Vagina (tissue), 2 donors: ENCODE data around the gene DCTN2. TPM values are rescaled to one million over a fixed set of nuclear protein-coding genes. Genes with fewer than 3 reads are reported as not detected.
"Not testable (repeated sequence)": the region's sequence is repeated elsewhere in the genome, so short reads cannot be mapped to it uniquely, and the experiment has no call there.

Experiments used
- DNase-seq, 2 donors: peaks; one replicate each; pipeline ENCODE4 v3.0.0-alpha.2; 2017; ENCODE audit errors: extremely low spot score in 2 of 2
- H3K27ac ChIP-seq: fragments of 200-600 bp; sonication (generic); one replicate; pipeline ENCODE4 v1.5.1; 2019
- H3K27me3 ChIP-seq: fragments of 200-600 bp; sonication (generic); one replicate; pipeline ENCODE4 v1.5.1; 2019
- H3K36me3 ChIP-seq, 2 donors: fragments of 200-600 bp; sonication (generic); one replicate each; pipeline ENCODE4 v1.5.1; 2017 to 2019
- H3K4me1 ChIP-seq: fragments of 200-600 bp; sonication (generic); one replicate; pipeline ENCODE4 v1.5.1; 2019
- H3K4me3 ChIP-seq, 2 donors: fragments of 200-600 bp; sonication (generic); 1 replicate in 1 of 2; 2 replicates in 1 of 2; pipeline ENCODE4 v1.5.1; 2016 to 2019
- H3K9me3 ChIP-seq: fragments of 200-600 bp; sonication (generic); one replicate; pipeline ENCODE4 v1.5.1; 2019
- CTCF ChIP-seq, 3 experiments: fragments of 450-650 bp in 2 of 3; fragments of 200-600 bp in 1 of 3; sonication (generic) in 1 of 3; IDR thresholded peaks; one replicate each; pipeline ENCODE4 v1.5.1; 2017 to 2019; ENCODE audit warnings: antibody characterized with exemption in 3 of 3, mild to moderate bottlenecking in 2 of 3, moderate library complexity in 2 of 3
- POLR2A ChIP-seq, 2 donors: fragments of 450-650 bp; IDR thresholded peaks; one replicate each; pipeline ENCODE4 v1.6.1; 2017; ENCODE audit warnings: antibody characterized with exemption in 2 of 2, mild to moderate bottlenecking in 2 of 2, moderate library complexity in 2 of 2
- POLR2AphosphoS5 ChIP-seq, 2 donors: sonication (generic); formaldehyde crosslinking; IDR thresholded peaks; one replicate each; pipeline ENCODE4 v1.9.0; 2017; ENCODE audit warnings: antibody characterized with exemption in 2 of 2, mild to moderate bottlenecking in 2 of 2, low read depth in 1 of 2; ENCODE audit not compliant: insufficient read depth in 1 of 2
- intact Hi-C: fragments of 100-400 bp; cut with DNase I; formaldehyde crosslinking; loops from one replicate; pipeline ENCODE4 v1.15.1; 2023
- total RNA-seq: library from RNA; depleted of rRNA; stranded (reverse); fragments of >200 nt; gene quantifications from one replicate; pipeline ENCODE4 v1.2.3, GENCODE V29; 2016

DCTN2 gene
- total RNA-seq, 1 donor from 2014 or later = 131 TPM

DNA sequence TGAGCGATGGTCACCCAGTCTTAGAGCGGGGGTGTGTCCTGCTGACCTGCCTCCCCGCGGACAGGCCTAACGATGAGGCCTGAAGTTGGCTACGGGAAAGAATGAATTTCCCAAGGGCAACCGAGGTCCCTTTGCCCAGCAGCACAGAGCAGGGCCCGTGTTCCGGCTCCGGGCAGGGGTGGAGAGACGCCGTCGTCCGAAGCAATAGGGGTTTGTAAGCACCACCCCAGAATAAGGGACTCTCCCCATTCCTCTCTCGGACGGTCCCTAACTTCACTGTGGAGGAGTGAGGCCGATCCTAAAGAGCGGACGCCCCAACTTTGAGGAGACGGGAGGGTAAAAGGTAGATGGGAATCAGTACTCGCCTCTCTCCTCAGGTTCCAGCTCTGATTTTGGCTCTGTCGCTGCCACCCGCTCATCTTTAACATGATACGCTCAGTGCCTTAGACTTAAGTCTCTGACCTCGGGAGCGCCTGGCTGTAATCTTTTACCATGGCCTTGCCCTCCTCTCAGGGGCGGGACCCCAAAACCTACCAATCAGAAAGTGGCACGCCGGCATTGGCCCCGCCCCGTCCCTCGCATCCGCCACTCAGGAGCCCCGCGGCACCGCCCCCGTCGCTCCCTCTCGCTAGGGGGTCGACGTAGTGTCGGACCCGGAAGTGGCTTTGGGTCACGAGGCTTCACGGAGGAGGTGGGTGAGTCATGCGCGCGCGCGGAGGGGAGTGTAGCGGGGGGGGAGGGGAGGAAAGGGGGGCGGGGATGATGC is 26.8 kb downstream of the DCTN2 start, which contains the start of gene DDIT3:
TSS of gene DDIT3 (minus strand) at position 462 of the 766 bp plus-strand sequence. CDS start 3,108 bp downstream, outside the sequence.
- H3K4me3 ChIP-seq = peak within 1 kb of the TSS; percentile 82 to 90
- H3K4me1 ChIP-seq = peaks cover 67% of the 10 kb centered on the region
- H3K9me3 ChIP-seq = no peaks in the 10 kb centered on the region
- DNase-seq = peak in 1 of 2 donors; percentile 99
- H3K27ac ChIP-seq = peak within 1 kb of the TSS; percentile 99
- H3K27me3 ChIP-seq = no peaks in the 10 kb centered on the region
- H3K36me3 ChIP-seq = peaks cover 0 to 31% of the 10 kb centered on the region in 2 donors
- TF ChIP-seq POLR2AphosphoS5 (IDR thresholded peaks at IDR 0.05; ENCODE audit: insufficient read depth in 1 of 2, low read depth in 1 of 2) (peak; percentile 94 to 98), CTCF (IDR thresholded peaks at IDR 0.05) (no peak), POLR2A (IDR thresholded peaks at IDR 0.05) (peak; percentile 96 to 100)
- intact Hi-C loops = loop anchor here (2.0 kb wide), 1 partner anchor 85 kb away; the partner anchor contains the start of gene DTX3

DNA sequence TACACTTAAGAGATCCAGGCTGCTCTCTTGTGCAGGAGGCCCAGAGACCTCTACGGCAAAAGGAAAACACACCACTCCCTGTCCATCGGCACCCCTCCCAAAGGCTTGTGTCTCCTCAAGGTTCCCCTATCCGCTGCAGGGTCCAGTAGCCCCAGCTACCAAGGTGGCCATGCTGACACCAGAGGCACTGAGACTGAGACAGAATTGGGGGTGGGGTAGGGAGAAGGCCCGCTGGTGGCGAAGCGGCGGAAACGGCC is 27.3 kb downstream of the DCTN2 start:
- H3K36me3 ChIP-seq = peaks cover 0 to 34% of the 10 kb centered on the region in 2 donors
- peak overlapping the region; percentile 82 to 90 for H3K4me3 ChIP-seq
- peaks cover 62% of the 10 kb centered on the region for H3K4me1 ChIP-seq
- H3K27ac ChIP-seq = peak overlapping the region; percentile 99
- H3K27me3 ChIP-seq = no peaks in the 10 kb centered on the region
- DNase-seq = peak in 1 of 2 donors; percentile 94
- TF ChIP-seq POLR2AphosphoS5 (IDR thresholded peaks at IDR 0.05; ENCODE audit: insufficient read depth in 1 of 2, low read depth in 1 of 2) (no peak), POLR2A (IDR thresholded peaks at IDR 0.05) (no peak), CTCF (IDR thresholded peaks at IDR 0.05) (no peak)
- intact Hi-C loops = loop anchor here (2.0 kb wide), 1 partner anchor 85 kb away; the partner anchor contains the start of gene DTX3
- H3K9me3 ChIP-seq = no peaks in the 10 kb centered on the region

- no peaks in the 10 kb centered on the region for H3K27me3 ChIP-seq
- no peak for DNase-seq
- intact Hi-C loops = no loop called here
- no peak for TF ChIP-seq POLR2AphosphoS5 (IDR thresholded peaks at IDR 0.05; ENCODE audit: insufficient read depth in 1 of 2, low read depth in 1 of 2)
- no peak for TF ChIP-seq POLR2A (IDR thresholded peaks at IDR 0.05)
- TF ChIP-seq CTCF (IDR thresholded peaks at IDR 0.05) = no peak
- H3K36me3 ChIP-seq = peaks cover 0 to 34% of the 10 kb centered on the region in 2 donors
- no peaks in the 10 kb centered on the region for H3K9me3 ChIP-seq
- H3K4me3 ChIP-seq = peak overlapping the region; percentile 82 to 90
- H3K27ac ChIP-seq = peak overlapping the region; percentile 99
- peaks cover 57% of the 10 kb centered on the region for H3K4me1 ChIP-seq
Measured at GRCh38 chr12:57518920-57519795, 27.8 kb downstream of the DCTN2 start.

DNA sequence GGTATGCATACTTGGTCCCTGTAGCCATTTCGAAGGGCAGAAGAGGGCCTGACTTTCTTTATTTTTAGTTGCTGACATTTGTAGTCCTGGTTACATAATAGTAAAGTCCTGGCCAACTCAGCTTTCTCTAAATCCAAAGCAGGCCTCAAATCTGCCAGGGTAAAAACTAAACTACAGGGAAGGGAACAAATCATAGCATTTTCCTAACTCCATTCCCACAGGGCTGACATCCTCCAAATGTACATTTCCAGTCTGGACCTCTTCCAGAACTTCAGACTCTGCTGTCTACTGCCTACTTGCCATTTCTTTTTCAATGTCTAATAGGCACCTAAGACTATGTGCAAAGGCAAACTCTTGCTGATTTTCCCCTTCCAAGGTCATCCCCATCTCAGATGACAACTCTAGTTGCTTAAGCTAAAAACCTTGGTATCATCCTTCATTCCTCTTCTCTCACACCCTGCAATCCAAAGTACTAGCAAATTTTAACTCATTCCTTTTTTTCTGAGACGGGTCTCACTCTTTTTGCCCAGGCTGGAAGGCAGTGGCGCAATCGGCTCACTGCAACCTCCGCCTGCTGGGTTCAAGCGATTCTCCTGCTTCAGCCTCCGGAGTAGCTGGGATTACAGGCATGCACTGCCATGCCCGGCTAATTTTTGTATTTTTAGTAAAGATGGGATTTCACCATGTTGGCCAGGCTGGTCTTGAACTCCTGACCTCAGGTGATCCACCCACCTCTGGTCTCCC is 28.6 kb downstream of the DCTN2 start:
- peak overlapping the region; percentile 82 to 90 for H3K4me3 ChIP-seq
- no peak for TF ChIP-seq POLR2AphosphoS5 (IDR thresholded peaks at IDR 0.05; ENCODE audit: insufficient read depth in 1 of 2, low read depth in 1 of 2)
- TF ChIP-seq POLR2A (IDR thresholded peaks at IDR 0.05) = no peak
- no peak for TF ChIP-seq CTCF (IDR thresholded peaks at IDR 0.05)
- H3K27me3 ChIP-seq = no peaks in the 10 kb centered on the region
- no peaks in the 10 kb centered on the region for H3K9me3 ChIP-seq
- no peak for DNase-seq
- H3K4me1 ChIP-seq = peaks cover 49% of the 10 kb centered on the region
- peak overlapping the region; percentile 99 for H3K27ac ChIP-seq
- intact Hi-C loops = no loop called here
- H3K36me3 ChIP-seq = peaks cover 0 to 36% of the 10 kb centered on the region in 2 donors

- intact Hi-C loops, H3K27me3 ChIP-seq, H3K9me3 ChIP-seq, DNase-seq, H3K4me3 ChIP-seq: not testable (repeated sequence)
- Histone ChIP-seq H3K4me1 (peaks cover 46% of the 10 kb centered on the region), H3K27ac (peak overlapping the region; percentile 99), H3K36me3 (peaks cover 0 to 43% of the 10 kb centered on the region in 2 donors)
Measured at GRCh38 chr12:57517718-57518117, 29.3 kb downstream of the DCTN2 start.
